ENCODE results near the gene ZDHHC9. TPM values are rescaled to one million over a fixed set of nuclear protein-coding genes. Genes with fewer than 3 reads are reported as not detected.

ZDHHC9 gene
- total RNA-seq, 1 donor from 2014 or later, result 19.2 TPM

DNA sequence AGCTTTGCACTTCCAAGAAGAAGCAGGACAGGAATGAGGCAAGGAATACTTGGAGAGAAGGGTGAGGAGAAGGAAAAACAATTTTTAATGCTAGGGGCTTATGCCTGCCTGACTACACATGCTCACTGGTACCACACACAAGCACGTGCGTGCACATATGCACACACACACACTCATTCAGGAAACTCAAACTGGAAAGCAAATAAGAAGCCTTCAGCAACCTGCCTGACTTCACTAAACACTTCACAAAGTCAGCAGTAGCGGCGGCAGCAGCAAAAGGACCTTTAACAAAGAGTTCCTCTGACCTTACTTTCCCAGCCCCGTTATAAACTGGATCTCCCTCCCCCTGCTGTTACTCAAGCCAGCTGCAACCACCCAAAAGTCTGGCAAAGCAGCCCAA lies 3.3 kb downstream of the ZDHHC9 start:
- H3K9me3 ChIP-seq, result no peaks in the 10 kb centered on the region
- H3K36me3 ChIP-seq, result no peaks in the 10 kb centered on the region
- H3K27ac ChIP-seq, result no peak overlapping the region
- no peak overlapping the region for H3K4me3 ChIP-seq
- intact Hi-C loops (cut with DNase I), result no loop called here
- no peak for DNase-seq (ENCODE audit: extremely low spot score in 2 of 2)
- peaks cover 8% of the 10 kb centered on the region for H3K4me1 ChIP-seq
- TF ChIP-seq, protein P1, sequence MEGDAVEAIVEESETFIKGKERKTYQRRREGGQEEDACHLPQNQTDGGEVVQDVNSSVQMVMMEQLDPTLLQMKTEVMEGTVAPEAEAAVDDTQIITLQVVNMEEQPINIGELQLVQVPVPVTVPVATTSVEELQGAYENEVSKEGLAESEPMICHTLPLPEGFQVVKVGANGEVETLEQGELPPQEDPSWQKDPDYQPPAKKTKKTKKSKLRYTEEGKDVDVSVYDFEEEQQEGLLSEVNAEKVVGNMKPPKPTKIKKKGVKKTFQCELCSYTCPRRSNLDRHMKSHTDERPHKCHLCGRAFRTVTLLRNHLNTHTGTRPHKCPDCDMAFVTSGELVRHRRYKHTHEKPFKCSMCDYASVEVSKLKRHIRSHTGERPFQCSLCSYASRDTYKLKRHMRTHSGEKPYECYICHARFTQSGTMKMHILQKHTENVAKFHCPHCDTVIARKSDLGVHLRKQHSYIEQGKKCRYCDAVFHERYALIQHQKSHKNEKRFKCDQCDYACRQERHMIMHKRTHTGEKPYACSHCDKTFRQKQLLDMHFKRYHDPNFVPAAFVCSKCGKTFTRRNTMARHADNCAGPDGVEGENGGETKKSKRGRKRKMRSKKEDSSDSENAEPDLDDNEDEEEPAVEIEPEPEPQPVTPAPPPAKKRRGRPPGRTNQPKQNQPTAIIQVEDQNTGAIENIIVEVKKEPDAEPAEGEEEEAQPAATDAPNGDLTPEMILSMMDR (IDR thresholded peaks at IDR 0.05), result no peak
- TF ChIP-seq POLR2A (IDR thresholded peaks at IDR 0.05), result no peak
- no peak for TF ChIP-seq POLR2AphosphoS5 (IDR thresholded peaks at IDR 0.05; ENCODE audit: insufficient read depth in 1 of 2, low read depth in 1 of 2)
- no peaks in the 10 kb centered on the region for H3K27me3 ChIP-seq

- H3K4me1 ChIP-seq, result peaks cover 8% of the 10 kb centered on the region
- H3K9me3 ChIP-seq, result no peaks in the 10 kb centered on the region
- no peaks in the 10 kb centered on the region for H3K36me3 ChIP-seq
- no peak overlapping the region for H3K27ac ChIP-seq
- intact Hi-C loops (cut with DNase I), result no loop called here
- DNase-seq (ENCODE audit: extremely low spot score in 2 of 2), result no peak
- H3K27me3 ChIP-seq, result no peaks in the 10 kb centered on the region
- H3K4me3 ChIP-seq, result no peak overlapping the region
- TF ChIP-seq POLR2AphosphoS5 (IDR thresholded peaks at IDR 0.05; ENCODE audit: insufficient read depth in 1 of 2, low read depth in 1 of 2) (no peak), POLR2A (IDR thresholded peaks at IDR 0.05) (no peak)
- TF ChIP-seq, protein P1 (IDR thresholded peaks at IDR 0.05), result no peak
Measured at GRCh38 chrX:129836827-129837226, 6.9 kb downstream of the ZDHHC9 start.

GRCh38 chrX:129833153-129833990 lies 10.3 kb downstream of the ZDHHC9 start:
- TF ChIP-seq POLR2A (IDR thresholded peaks at IDR 0.05) (no peak), POLR2AphosphoS5 (IDR thresholded peaks at IDR 0.05; ENCODE audit: insufficient read depth in 1 of 2, low read depth in 1 of 2) (no peak)
- TF ChIP-seq, protein P1 (IDR thresholded peaks at IDR 0.05), result no peak
- Histone ChIP-seq H3K4me1 (no peaks in the 10 kb centered on the region), H3K9me3 (no peaks in the 10 kb centered on the region), H3K4me3 (no peak overlapping the region), H3K27me3 (no peaks in the 10 kb centered on the region), H3K27ac (no peak overlapping the region), H3K36me3 (no peaks in the 10 kb centered on the region)
- no peak for DNase-seq (ENCODE audit: extremely low spot score in 2 of 2)
- intact Hi-C loops (cut with DNase I), result no loop called here

DNA sequence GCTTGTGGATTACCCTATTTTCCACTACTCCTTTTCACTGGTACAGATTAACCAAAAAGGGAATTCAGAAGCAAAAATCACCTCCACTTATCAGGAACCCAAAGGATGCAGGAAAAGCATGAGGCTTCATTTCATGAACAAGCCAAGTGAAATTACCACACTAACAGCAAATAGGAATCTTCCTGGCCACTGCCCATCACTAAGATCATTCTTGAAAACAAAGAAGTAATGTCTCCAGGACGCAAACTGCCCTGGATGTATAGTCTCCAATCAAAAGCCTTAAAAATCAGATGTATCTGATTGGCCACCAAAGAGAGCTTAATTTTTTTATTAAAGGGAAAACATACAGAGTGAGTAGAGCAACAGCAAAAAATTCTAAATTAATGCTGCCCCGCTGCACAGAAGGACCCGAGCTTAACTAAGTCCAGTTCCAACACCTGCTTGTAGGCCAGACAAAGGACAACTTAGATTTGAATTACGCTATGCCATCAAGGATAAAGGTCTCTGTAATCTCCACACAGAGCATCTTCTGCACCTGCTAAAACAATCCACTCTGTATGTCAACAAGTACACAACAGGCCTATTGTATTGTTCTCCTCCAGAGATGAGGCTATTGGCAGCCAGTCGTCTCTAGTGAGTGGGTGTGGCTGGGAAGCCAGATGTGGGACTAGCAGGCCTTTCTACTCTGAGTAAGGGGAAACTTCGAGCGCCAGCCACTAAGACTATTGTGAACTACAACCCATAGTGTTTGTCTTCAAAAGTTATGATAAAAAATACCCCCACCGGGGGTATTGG lies 12.4 kb downstream of the ZDHHC9 start:
- Histone ChIP-seq H3K9me3 (no peaks in the 10 kb centered on the region), H3K4me3 (no peak overlapping the region), H3K27me3 (no peaks in the 10 kb centered on the region), H3K36me3 (no peaks in the 10 kb centered on the region), H3K27ac (no peak overlapping the region), H3K4me1 (no peaks in the 10 kb centered on the region)
- intact Hi-C loops (cut with DNase I), result no loop called here
- DNase-seq (ENCODE audit: extremely low spot score in 2 of 2), result no peak
- TF ChIP-seq, protein P1 (IDR thresholded peaks at IDR 0.05), result no peak
- no peak for TF ChIP-seq POLR2A (IDR thresholded peaks at IDR 0.05)
- TF ChIP-seq POLR2AphosphoS5 (IDR thresholded peaks at IDR 0.05; ENCODE audit: insufficient read depth in 1 of 2, low read depth in 1 of 2), result no peak

All from vagina (tissue), 2 donors.